Subcutaneous adipose tissue (tissue), 4 donors: ENCODE data around the gene COQ4. TPM values are rescaled to one million over a fixed set of nuclear protein-coding genes. Genes with fewer than 3 reads are reported as not detected.

Experiments used
- CTCF ChIP-seq: fragments of 450-650 bp; IDR thresholded peaks from one replicate; pipeline ENCODE4 v1.5.1; 2016; ENCODE audit warnings: low read depth, mild to moderate bottlenecking, control low read depth, antibody characterized with exemption, moderate library complexity
- total RNA-seq, 4 donors: library from RNA; depleted of rRNA; stranded (reverse); fragments of >200 nt; gene quantifications; one replicate each; pipeline ENCODE4 v1.1.0, GENCODE V29; 2016

Gene COQ4
- total RNA-seq, 4 donors from 2014 or later = 20.1 to 51.1 (median 23.2) TPM

GRCh38 chr9:128282500-128282899, 40.1 kb upstream of the COQ4 start:
- no peak for TF ChIP-seq CTCF

DNA sequence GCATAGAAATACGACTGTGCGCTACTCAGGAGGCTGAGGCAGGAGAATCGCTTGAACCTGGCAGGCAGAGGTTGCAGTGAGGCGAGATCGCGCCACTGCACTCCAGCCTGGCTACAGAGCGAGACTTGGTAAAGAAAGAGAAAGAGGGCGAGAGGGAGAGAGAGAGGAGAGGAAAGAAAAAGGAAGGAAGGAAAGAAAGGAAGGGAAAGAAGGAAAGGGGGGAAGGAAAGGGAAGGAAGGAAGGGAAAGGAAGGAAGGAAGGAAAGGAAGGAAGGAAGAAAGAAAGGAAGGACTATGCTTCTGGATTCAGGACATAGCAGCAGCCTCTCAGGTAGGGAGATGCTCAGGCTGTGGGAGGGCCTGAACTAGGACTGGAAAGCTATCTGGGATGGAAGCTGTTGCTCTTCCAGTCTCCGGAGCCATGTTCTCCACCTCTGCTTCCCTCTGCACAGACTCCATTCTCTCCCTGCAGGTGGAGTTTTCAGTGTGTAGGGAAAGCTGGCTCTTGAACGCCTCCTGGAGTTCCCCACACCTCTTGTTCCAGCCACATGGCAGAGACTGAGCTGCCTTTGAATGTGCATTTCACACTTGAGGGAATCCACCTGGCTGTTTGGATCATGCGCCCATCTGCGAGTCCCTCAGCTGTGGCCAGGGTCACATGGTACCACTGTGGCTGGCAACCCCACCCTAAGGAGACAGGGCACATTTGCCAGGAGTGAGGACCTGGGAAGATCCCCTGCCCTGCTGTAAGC, 37.4 kb upstream of the COQ4 start:
- TF ChIP-seq CTCF = no peak

- TF ChIP-seq CTCF = no peak
Observed at GRCh38 chr9:128286440-128286839, 36.2 kb upstream of the COQ4 start.

DNA sequence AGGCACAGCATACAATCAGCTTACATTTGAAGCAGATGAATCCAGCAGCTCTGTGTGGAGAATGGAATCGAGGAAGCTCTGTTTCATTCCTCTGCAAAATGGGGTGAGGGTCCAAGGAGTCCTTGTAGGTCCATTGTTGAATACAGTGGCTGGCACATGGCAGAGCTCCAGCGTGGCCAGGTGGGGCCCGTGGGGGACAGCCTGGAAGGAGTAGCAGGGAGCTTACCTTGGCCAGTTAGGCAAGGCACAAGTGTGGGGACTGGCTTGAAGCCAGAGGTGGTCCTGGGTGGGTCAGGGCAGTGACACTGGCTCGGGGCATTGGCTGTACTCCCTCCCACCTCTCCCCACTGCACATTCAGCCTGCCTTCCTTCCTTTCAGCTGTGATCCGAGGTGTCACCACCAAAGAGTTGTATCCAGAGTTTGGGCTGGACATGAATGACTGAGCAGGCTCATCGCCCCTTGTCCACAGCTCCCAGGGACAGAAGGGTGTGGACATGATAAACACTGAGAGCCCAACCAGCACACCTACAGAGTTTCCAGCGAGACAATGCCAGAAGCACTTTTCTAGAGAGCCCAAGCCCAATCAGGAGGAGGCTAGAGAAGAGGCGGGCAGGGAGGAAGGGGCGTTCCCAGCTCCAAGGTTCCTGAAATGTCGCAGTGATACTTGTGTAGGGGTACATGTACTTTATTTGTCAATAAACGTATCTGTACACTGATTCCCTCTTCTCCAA, 34.2 kb upstream of the COQ4 start:
- TF ChIP-seq CTCF = no peak

DNA sequence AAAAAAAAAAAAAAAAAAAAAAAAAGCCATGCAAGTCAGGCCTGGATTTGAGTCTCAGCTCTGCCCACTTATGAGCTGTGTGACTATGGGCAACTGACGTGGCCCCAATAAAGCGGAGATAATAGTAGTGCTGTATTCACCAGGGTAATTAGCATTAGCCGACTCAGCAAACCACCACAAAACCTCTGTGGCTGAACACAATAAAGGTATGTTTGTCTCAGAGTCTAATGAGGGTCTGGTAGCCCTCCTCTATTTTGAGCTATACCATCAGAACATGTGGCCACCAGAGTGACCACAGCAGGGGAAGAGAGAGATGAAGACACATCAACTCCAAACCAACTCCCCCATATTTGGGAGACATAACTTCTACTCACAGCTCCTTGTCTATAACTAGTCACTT, 30.6 kb upstream of the COQ4 start:
- no peak for TF ChIP-seq CTCF

DNA sequence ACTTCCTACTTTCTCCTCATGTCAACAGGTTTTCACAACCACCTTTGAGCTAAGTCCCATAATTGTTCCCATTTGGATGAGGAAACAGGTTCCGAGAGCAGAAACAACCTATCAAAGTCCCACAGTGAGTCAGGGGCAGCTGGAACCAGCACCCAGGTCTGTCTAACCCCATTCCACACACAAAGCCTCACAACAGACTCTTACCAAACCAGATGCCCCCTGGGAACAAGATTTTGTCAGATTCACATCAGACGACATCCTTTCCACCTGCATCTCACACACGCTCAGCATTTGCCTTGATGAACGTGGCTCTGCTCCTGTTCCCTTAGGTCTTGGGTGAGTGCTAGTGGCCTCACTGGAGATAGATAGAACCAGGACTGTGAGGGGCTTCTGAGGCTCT, 29.5 kb upstream of the COQ4 start:
- TF ChIP-seq CTCF = no peak

DNA sequence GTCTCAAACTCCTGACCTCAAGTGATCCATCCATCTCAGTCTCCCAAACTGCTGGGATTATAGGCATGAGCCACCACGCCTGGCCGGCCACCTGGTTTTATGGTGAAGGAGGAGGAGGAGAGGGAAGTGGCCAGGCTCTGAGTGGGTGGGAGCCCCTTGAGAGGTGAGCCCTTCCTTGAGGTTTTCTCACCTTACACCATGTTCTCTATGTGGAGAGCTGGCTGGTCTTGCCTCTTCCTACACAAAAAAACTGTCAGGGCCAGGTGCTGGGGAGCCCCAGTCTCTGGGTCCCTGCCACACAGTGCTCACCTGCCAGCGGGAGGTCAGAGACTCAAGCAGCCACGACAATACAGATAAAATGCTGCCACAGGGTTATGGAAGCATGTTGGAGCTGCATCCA, 28.5 kb upstream of the COQ4 start:
- TF ChIP-seq CTCF = no peak
